SK-N-SH treated with all-trans-retinoic acid at 6 μM for 48 hours (cell line): Measurements from ENCODE around the gene KIAA0319L.

Experiments used
- SNAI2 ChIP-seq: fragments of 250-450 bp; sonication (Bioruptor Pico); IDR thresholded peaks from 2 replicates; pipeline ENCODE4 v1.5.0; 2020; ENCODE audit warnings: mild to moderate bottlenecking, moderate library complexity
- ZFP3 ChIP-seq: fragments of 250-450 bp; sonication (Bioruptor Pico); IDR thresholded peaks from 2 replicates; pipeline ENCODE4 v1.5.0; 2020; ENCODE audit warnings: mild to moderate bottlenecking, moderate library complexity
- ZFP30 ChIP-seq: fragments of 450-650 bp; formaldehyde crosslinking; IDR thresholded peaks from 2 replicates; pipeline ENCODE4 v1.5.0; 2022; ENCODE audit warnings: mild to moderate bottlenecking, moderate library complexity
- ZNF8 ChIP-seq: fragments of 450-650 bp; formaldehyde crosslinking; IDR thresholded peaks from 2 replicates; pipeline ENCODE4 v1.5.0; 2020; ENCODE audit warnings: mild to moderate bottlenecking, moderate library complexity
- TF ChIP-seq, protein P1 (sequence below): fragments of 250-450 bp; sonication (Bioruptor Pico); IDR thresholded peaks from 2 replicates; pipeline ENCODE4 v1.8.0; 2020; ENCODE audit warnings: mild to moderate bottlenecking, moderate library complexity, borderline replicate concordance

DNA sequence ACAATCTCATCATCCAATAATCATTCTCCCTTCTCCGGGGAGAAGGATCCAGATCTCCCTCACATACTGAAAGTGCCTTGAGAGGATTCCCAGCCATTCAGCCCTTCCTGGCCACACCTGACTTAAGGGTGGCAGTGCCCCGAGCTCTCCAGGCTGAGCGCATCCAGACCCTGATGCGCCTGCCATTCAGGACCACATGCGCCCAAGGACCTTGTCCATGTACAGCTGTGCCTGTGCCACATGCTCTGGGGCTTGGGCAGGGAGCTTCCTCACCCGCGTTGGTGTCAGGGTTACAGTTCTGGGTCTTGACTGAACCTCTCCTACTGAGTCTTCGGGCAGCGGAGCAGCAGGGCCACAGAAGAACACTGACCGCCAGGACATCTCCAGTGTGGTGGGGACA lies 121.1 kb downstream of the KIAA0319L start:
- TF ChIP-seq ZFP3 (CRISPR knock-in tag) (no peak), ZNF8 (CRISPR knock-in tag) (no peak), ZFP30 (CRISPR knock-in tag) (no peak), SNAI2 (CRISPR knock-in tag) (no peak)
- TF ChIP-seq, protein P1, sequence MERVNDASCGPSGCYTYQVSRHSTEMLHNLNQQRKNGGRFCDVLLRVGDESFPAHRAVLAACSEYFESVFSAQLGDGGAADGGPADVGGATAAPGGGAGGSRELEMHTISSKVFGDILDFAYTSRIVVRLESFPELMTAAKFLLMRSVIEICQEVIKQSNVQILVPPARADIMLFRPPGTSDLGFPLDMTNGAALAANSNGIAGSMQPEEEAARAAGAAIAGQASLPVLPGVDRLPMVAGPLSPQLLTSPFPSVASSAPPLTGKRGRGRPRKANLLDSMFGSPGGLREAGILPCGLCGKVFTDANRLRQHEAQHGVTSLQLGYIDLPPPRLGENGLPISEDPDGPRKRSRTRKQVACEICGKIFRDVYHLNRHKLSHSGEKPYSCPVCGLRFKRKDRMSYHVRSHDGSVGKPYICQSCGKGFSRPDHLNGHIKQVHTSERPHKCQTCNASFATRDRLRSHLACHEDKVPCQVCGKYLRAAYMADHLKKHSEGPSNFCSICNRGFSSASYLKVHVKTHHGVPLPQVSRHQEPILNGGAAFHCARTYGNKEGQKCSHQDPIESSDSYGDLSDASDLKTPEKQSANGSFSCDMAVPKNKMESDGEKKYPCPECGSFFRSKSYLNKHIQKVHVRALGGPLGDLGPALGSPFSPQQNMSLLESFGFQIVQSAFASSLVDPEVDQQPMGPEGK (CRISPR knock-in tag), result no peak
